NCI-H226 (cell line): ENCODE results near the gene RERE.
"Not testable (repeated sequence)": the region's sequence is repeated elsewhere in the genome, so short reads cannot be mapped to it uniquely, and the experiment has no call there.

ENCODE experiments used
- DNase-seq: peaks from one replicate; pipeline ENCODE4 v3.0.0-alpha.2; 2015

Gene RERE

DNA sequence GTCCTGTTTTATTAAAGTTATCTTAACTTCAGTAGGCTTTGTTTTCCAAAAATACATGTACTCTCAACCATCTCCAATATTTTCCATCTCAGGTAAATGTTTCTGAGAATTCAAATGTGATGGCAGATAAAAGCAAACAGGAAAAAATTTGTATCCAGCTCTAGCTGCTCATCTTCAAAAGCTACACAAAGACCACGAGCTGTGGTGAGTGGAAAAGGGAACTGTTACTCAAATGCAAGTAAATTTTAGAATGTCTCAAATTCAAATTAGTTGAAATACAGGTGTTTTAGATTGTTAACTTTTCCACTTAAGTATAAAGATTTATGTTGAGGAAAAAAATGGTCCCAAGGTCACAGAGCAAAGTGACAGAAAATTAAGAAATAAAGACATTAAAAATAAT is 283.5 kb downstream of the RERE start:
- no peak for DNase-seq

DNA sequence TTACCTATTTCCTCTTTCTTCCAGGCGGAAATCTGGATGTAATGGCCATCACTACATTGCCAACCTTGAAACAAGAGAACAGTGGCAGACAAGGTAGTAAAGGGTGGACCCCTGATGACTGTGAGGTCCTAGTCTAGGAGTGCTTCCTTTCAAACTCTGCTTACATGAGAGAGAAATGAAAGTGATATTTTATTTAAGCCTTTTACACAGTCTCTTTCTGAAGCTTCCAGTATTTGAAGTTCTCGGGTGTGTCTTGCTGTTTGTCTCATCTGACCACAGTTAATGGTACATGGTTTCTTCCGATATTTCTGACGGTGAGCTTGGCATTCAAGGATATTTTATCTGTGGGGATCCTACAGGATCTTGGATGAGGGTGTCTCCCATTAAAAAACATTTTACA is 284.3 kb downstream of the RERE start:
- DNase-seq: no peak

DNA sequence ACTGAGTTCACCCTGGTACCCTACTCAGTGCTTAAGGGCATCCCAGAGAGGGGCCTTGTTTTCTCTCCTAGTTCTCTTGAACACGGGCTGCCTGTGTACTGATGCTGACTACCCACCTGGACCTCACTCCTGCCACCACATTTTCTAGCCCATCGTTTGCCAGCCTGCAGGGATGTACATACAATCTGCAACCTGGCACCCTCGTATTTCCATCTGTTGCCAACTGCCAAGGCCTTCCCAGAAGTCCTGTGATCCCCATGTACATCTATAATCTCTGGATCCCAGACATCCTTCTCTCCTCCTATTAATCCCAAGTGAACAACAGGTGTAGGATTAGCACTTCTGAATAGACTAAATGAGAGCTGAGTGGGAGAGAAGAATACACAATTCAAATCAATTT is 287.5 kb downstream of the RERE start:
- DNase-seq: no peak

DNA sequence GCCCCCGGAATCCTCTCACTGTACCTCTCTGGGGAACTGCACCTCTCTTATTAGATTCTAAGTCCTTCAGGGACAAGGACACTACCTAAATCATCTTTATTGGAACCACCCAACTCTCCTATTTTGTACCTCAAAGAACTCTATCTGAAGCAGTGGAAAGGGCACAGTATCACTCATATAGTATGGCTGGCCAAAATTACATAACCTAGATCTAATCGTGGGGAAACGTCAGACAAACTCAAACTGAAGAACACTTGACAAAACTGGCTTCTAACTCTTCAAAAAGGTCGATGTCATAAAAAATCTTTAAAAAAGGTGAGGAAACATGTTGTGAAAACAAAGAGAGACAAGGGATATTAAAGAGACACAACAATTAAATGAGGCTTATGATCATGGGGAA is 289.5 kb downstream of the RERE start:
- DNase-seq: no peak

DNA sequence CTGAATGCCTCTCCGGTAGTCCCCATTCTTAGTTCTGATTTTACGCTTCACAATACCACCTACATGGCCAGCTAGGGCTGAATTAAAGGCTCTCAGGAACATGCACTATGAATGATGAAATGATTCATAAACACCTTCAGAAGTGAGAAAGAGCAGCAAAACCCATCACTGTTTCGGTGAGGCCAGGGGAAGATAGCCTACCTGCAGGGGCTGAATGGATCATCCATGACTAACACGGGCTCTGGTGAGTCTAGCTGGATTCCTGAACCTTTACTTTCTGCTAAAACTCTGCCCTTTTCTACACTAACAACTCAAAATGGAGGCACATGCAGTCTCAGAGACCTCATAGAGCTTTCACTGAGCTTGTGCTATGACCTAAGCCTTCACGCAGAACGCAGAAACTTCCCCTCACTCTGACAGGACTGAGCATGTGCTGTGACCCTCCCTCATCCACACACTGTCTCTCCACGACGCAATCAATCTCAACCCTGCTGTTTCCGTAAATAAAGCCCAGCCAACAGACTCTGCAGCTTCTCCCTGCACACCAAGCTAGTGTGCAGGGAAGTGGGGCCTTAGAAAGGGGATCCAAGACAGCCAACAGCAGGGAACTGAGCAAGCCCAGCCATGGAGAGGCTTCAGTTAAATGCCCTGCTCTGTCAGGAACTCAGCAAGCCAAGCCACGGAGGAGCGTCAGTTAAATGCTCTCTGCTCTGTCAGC is 291.7 kb downstream of the RERE start:
- DNase-seq: peak; percentile 95

DNA sequence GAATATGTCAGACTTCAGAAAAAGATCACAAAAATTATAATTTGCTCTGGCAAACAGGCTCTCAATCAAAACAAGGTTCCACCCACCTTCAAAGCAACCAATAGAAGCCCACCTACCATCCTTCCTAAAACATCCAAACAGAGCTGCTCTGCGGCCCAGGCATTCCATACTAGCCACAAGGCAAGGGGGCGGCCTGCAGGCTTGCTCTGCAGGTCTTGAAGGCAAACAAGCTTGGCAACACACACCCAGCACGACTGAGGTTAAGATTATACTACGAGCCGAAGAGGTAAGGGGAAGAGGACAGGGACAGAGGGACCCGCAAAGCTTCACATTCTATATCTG is 292.3 kb downstream of the RERE start:
- no peak for DNase-seq

DNA sequence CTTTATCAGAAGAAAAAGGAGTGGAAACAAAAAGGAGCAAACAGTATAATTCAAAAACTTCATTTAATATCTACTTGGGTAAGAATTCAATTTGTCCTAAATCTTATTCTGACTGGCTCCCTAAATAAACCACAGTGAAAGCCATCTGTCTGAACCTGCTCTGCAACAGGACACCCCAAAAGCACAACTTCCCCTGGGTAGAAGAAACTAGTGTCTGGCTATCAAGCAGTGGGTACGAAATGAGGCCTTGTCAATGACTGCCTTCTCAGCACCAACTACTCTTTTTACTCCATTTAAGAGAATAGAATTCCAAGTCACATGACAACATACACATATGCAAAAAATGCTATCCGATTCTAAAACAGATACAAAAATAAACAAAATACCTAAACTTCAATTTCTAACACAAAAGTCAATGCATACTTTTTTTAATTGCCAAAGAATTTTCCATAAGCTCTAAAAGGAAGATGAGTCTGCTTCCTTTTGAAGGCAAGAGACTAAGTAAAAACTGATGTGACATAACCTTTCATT is 292.7 kb downstream of the RERE start:
- no peak for DNase-seq

DNA sequence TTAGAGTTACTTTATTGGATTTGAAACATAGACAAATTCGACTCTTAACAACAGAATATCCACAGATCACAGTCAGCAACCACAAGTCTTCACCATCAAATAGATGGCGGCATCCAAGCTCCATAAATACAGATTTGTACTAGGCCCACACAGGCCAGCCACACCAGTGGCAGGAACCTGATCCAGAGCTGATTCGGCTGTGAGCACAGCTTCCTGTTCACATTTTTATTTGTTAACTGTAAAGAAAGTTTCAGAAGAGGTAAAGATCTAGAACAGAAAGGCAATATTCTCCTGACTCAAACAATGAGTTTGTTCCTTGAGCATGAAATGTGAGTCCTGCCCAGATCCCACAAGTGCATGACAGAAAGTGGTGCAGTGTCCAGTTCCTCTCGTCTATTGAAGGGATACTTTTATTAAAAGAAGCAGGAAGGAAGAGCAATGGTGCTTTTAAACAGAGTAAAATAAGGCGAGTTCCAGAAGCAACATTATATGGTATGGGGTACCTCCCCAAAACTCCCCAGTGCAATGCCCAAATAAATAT is 293.7 kb downstream of the RERE start:
- no peak for DNase-seq

DNA sequence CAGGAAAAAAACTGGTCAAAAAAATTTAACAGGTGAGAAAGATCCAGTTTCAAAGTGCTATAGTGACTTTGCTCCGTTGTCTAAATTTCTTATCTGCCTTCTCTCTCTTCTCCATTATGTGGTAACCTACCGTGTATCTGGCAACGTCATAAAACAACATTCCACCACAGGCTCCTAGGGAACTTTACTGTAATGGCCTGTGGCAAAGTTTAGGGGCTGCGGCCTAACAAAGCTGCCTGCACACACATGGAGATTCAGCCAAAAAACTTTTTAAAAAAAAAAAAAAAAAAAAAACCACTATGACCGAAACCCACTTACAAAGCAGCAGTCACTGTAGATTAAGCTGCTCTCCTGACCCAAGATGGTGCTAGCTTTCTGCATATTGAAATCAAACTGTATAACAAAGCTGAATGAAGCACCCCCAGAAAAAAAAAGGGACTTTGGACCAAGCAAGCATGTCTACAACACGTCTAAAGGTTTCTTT is 296.9 kb downstream of the RERE start:
- no peak for DNase-seq

DNA sequence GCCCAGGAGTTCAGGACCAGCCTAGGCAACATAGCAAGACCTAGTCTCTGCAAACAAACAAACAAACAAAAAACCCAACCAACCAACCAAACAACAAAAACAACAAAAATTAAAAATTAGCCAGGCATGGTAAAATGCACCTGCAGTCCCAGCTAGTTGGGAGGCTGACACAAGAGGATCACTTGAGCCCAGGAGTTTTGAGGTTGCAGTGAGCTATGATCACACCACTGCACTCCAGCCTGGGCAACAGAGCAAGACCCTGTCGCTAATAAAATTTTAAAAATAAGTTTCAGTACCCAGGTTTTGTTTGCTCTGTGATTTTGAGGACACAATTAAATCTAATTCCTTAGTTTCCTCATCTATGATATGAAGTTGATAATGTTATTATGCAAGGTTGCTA is 298.3 kb downstream of the RERE start:
- DNase-seq: no peak

DNA sequence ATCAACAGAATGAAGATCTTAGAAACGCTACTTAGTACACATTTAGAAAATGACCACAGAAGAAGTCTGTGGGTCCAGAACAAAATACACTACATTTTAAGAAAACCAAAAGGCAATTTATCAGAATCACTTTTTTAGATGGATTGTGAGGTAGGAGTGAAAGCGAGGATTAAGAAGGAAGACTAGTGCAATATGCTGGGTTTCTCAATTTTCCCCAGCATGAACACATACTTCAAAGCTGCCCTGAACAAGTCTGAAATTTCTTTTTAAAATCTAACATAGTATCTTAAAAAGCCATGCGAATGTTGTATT is 299.0 kb downstream of the RERE start:
- no peak for DNase-seq

DNA sequence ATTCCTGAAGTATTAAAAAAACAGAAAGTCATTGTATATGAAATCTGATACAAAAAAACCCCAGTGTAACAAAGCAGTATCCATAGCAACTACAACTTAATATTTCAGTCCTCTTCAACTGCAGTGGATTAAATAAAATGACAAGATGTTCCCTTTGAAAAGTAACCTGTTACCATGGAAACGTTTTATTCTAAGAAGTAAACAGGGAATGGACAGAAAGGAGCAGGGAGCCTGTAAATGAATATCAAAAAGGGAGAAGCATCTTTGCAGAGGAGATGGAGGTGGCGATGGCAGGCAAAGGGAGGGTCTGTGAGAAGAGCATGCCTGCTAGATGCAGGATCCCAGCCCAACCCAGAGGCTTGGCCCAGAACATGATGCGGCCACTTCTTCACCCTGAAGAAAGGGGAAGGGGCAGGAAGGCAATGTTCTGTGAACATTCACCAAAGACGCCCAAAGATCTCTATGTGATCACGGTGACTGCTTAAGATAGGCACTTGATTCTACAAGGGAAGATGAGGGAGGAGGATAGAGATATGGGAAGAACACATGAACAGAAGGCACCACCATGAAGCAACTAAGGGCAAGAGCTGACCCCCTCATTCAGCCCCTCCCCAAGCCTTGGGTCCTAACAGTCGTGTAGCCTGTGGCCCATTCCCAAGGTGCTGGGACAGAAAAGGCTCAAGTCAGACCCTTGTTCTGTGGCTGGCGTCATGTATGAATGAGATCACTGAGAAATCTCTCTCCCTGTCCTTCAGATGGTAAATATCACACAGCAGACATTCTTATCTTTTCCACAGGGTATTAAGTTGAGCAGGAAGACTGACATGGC is 299.6 kb downstream of the RERE start:
- no peak for DNase-seq

DNA sequence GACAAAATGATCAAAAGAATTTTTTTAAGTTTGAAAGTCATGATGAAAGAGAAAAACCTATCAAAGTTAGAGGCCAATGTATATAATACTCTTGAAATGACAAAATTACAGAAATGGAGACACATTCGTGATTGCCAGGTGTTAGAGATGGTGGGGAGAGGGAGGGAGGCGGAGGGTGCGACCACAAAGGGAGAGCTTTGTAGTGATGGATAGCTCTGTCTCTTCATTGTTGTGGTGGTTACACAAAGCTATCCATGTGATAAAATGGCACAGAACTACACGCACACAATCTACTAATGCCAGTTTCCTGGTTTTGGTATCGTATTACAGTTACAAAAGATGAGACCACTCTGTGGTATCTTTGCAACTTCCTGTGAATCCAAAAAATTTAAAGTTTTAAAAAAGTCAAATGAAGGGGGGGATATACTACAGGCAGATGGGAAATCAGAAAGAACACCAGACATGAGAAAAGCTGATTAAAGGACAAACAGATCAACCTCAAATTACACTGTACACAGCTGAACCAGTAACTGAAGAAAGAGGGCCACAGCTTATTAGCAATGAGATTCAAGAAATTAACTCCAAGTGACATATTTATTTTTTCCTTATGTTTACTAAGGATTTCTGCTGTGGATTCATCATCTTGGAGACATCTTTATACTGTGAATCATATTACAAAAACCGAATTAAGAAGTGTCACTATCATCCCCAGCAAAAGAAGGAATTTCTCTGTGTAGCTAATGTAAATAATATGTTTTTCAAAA is 300.5 kb downstream of the RERE start:
- no peak for DNase-seq

DNA sequence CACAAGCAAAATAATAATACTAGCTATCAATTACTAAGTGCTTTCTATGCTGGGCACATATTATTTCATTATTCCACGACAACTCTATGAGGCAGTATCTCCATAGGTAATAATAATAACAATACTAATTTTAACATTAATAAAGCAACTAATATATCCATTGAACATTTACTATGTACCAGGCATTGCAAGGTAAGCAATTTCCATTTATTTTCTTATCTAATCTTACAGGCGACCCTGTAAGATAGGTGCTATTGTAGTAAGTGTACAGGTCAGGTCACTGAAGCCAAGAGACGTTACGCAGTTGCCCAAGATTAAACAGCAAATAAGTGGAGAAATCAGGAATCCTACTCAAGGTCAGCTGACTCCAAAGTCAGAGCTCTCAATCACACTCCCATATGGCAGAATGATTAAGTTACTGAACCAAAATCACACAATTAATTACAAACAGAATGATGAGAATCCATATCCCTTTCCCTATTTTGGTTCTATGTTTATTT is 301.1 kb downstream of the RERE start:
- no peak for DNase-seq

DNA sequence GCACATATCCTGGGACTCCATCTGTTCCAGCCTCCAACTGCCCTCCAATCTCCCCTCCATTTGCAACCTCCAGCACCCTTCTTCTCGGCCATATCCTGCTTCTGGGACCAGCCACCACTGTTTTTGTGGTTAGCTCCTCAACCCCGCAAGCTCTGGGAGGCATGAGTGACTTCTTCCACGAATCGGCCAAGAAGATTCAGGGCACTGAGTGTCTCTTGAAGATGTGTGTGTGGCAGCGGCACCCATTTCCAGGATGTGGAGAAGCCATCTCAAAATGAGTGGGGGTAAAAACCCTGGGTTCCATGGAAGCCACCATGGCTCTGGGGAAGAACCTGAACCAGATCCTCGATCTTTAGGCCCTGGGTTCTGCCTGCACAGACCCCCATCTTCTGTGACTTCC is 304.9 kb downstream of the RERE start:
- no peak for DNase-seq

DNA sequence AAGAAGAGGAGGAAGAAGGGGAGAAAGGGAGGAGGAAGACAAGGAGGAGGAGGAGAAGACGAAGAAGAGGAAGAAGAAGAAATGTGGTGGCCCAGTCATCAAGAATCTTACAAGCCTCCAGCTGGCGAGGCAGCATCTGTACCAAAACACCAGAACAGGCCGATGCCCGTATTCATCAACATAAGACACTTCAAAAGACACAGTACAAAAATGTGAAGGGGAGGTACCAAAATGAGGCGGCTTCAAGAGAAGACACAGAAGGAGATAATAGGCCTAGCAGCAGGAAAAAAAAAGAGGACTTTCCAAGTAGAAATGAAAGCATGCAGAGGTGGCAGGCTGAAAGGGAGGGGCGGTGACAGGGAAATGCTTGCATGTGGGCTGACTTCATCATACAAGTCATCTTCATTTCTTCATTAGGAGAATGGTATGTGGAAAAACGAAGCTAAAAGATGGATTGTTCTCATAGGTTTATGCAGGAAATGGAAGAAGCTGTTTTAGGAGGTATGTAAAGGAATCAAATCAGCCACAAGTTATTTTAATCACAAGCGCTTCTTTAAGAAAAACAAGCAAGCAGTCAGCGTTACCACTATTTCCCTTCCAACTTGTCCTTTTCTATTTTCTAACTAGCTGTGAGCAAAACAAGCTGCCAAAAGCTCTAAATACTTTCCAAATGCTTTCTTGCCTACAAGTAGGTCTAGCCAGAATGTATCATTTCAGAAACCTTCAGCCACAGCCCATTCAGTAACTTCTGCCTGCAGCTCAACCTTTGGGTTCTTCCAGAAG is 307.2 kb downstream of the RERE start:
- no peak for DNase-seq

DNA sequence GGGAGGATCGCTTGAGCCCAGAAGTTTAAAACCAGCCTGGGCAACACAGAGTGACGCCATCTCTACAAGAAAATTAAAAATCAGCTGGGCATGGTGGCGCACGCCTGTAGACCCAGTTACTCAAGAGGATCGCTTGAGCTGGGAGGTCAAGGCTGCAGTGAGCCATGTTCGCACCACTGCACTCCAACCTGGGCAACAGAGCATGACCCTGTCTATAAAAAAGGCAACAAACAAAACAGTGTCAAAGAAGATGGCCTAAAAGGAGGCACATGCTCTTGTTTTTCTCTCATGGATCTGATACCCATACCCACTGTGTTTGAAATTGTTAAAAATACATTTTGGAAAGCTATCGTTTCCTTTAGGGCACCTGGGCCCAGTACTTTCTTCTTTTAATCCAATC is 307.9 kb downstream of the RERE start:
- DNase-seq: no peak

DNA sequence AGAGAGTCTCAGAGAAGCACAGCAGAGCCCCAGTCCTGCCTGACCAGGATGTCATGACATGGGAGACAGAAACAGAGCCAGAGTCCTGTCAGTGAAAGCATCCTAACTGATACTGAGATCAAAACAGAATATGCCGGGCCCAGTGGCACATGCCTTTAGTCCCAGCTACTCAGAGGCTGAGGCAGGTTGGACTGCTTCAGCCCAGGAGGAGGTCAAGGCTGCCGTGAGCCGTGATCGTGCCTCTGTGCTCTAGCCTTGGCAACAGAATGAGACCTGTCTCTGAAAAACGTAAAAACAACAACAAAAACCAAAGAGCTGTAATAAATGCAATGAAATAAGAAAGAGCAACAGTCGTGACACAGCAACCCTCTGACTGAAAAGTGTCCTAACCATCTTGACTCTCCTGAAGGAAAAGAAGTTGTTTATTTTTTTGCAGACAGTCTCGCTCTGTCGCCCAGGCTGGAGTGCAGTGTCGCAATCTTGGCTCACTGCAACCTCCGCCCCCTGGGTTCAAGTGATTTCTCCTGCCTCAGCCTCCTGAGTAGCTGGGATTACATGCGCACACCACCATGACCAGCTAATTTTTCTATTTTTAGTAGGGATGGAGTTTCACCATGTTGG is 310.3 kb downstream of the RERE start:
- DNase-seq: no peak

DNA sequence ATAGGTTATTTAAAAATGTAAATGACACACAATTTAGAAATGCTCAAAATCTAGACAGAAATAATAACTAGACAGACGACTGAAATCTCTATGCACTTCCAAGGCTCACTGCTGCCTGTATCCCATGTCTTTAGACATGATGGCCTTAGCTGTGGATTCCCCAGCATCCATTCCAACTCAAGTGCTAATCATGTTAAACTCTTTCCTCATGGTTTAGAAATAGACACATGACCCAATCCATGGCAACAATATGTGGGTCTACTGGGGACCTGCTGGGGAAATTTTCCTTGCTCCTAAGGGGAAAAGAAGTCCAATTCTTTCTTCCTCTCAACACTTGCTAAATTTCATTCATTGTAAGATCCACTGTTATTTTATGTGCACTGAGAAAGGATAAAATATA is 311.0 kb downstream of the RERE start:
- DNase-seq: no peak

DNA sequence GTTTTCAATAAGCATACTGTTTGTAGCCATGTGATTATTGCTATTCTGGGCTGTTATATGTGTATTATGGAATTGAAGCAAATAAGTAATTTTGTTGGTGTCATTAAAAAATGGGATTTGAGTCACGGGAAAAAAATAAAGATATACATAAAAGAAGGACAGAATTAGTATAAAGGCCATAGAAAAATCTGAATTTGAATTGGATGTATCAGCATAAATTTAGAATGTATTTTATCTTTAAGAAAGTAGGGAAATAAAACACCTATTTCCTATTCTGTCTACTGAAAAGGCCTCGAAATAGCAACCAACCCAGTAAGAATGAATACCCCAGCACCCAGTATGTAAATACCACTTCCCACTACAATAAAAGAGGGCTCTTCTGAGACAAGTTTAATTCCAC is 313.6 kb downstream of the RERE start:
- DNase-seq: no peak

DNA sequence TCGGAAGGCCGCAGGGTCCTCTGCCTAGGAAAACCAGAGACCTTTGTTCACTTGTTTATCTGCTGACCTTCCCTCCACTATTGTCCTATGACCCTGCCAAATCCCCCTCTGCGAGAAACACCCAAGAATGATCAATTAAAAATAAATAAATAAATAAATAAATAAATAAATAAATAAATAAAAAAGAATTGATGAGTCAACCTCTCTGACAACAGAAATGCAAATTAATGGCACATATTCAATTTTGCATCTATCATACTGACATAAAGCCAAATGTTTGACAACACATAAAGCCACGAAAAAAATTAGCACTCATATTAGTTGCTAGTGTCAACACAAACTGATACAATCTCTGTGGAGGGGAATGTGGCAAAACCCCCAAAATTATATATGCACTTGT is 314.5 kb downstream of the RERE start:
- DNase-seq: not testable (repeated sequence)
